ENCODE measurements around the gene TOR2A.

The TOR2A gene

DNA sequence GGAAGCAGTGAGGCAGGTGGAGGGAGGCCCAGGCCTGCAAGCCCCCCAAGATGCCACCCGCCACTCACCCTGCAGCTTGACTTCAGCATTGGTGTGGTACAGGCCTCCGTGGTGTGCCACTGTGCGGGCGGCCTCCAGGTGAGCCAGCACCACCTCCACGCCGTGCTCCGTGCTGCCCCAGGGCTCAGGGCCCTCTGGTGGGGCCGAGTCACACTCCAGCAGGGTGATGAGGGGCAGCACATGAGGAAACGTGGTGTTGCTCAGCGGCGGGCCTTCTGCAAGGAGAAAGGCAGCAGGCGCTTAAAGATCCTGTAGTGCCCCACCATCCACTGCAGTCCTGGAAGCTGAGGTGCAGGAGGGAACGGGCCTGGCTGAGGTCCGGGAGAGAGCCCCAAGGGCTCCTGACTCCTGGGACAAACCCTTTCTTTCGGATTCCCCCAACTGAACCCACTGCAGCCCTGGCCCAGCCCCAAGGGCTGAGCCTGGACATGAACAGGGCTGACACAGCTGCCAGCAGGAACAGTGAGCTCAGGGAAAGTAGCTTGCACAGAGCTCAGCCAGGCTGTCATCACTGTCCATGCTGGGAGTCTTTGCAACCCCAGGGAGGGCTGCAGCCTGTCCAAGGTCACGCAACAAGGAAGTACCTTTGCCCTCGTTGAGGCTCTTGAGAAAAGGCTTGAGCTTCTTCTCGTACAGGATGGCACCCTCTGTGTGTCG, 4.7 kb upstream of the TOR2A start:
- Mint-ChIP-seq H3K9me3 (no peaks in the 10 kb centered on the region), H3K27ac (no peak overlapping the region), H3K4me1 (ENCODE audit: low read depth) (peaks cover 7% of the 10 kb centered on the region), H3K4me3 (no peak overlapping the region), H3K36me3 (ENCODE audit: low read depth) (peaks cover 16% of the 10 kb centered on the region), H3K27me3 (no peaks in the 10 kb centered on the region)

DNA sequence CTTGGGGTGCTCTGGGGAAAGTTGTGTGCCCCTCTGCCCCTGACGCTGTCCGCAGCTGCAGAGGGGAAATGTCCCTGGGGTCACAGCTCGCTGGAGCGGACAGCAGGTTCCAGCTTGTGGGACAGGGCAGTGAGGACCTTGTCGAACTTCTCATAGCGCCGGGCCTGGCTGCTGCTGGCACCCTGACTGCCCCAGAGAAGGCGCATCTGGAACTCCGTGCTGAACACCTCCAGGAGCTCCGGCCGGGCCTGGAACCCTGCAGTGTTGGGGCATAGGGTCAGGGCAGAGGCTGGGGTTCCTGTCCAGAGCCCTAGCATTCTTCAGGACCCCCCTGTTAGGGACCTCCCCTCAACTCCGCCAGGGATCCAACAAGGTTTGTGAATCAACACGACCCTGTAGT, 3.6 kb upstream of the TOR2A start:
- H3K4me1 Mint-ChIP-seq (ENCODE audit: low read depth) = peaks cover 16% of the 10 kb centered on the region
- H3K27ac Mint-ChIP-seq = no peak overlapping the region
- H3K9me3 Mint-ChIP-seq = no peaks in the 10 kb centered on the region
- no peak overlapping the region for H3K4me3 Mint-ChIP-seq
- peaks cover 16% of the 10 kb centered on the region for H3K36me3 Mint-ChIP-seq (ENCODE audit: low read depth)
- H3K27me3 Mint-ChIP-seq = no peaks in the 10 kb centered on the region

DNA sequence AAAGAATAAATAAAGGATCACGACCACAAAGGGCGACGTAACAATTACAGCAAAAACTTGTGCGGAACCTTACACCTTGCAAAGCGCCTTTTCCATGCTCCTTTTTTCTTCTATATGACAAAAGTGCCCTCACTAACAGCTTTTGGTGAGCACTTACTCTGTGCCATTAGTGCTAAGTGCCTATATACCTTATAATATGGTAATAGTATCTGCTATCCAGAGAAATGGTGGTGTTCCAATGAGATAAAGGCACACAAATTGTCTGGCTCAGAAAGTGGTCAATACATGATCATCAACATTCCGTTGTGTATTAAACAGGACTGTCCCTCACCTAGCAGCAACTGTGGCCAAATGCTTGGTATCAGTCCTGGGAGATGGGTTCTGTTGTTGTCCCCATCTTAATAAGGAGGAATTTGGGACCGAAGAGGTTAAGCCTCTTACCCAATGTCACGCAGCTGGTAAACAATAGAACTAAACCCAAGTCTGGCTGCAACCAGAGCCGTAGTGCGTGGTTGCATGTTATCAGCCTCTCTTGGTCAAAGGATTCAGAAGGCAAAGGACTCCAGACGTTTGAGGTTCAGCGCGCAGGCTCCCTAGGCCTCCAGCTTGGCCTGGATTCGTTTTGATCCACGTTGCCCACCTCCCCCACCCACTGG, 564 bp upstream of the TOR2A start:
- Mint-ChIP-seq H3K27me3 (no peaks in the 10 kb centered on the region), H3K4me1 (ENCODE audit: low read depth) (peaks cover 17% of the 10 kb centered on the region), H3K27ac (peak overlapping the region; percentile 73), H3K4me3 (peak overlapping the region; percentile 80), H3K36me3 (ENCODE audit: low read depth) (peaks cover 12% of the 10 kb centered on the region), H3K9me3 (no peaks in the 10 kb centered on the region)

DNA sequence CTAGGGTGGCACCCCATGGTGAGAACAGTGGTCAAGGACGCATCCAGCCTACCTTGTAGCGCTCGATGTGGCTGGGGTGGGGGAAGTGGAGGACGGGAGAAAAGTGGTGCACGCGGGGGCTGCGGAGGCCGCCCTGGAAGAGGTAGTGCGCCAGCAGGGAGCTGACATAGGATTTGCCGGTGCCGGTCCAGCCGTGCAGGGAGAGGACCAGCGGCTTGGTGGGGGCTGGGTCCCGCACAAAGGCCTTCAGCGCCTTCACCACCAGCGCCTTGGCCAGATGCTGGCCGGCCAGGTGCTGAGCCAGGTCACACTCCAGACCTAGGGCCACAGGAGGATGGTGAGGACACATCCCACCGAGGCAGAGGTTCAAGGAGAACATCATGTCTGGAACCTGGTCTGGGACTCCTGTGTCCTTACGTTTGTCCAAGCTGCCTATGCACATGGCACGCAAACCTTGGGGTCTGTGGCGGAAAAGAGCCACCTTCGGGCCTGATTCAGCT, 797 bp downstream of the TOR2A start:
- Mint-ChIP-seq H3K27ac (peak overlapping the region; percentile 72), H3K4me1 (ENCODE audit: low read depth) (peaks cover 17% of the 10 kb centered on the region), H3K4me3 (peak overlapping the region; percentile 80), H3K9me3 (no peaks in the 10 kb centered on the region), H3K27me3 (no peaks in the 10 kb centered on the region), H3K36me3 (ENCODE audit: low read depth) (peaks cover 12% of the 10 kb centered on the region)

DNA sequence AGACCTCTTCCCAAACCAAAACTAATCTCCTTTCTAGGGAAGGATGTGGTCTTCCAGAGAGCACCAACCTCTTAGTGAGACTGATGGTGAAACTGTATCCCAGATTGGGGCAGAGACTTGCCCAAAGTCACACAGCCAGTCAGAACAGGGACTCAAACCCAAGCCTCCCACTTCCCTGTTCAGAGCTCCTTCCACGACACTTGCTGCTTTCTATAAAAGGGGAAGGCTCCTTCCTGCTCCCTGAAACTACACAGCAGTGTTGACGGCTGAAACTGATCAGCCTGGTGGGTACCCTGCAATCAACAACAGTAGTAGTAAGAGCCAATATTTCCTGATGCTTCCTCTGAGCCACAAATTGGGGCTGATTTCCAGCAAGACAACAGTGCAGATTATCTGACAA, 1.5 kb downstream of the TOR2A start:
- H3K4me1 Mint-ChIP-seq (ENCODE audit: low read depth) = peaks cover 17% of the 10 kb centered on the region
- H3K4me3 Mint-ChIP-seq = peak overlapping the region; percentile 80
- no peaks in the 10 kb centered on the region for H3K27me3 Mint-ChIP-seq
- no peaks in the 10 kb centered on the region for H3K9me3 Mint-ChIP-seq
- peak overlapping the region; percentile 72 for H3K27ac Mint-ChIP-seq
- H3K36me3 Mint-ChIP-seq (ENCODE audit: low read depth) = peaks cover 12% of the 10 kb centered on the region

DNA sequence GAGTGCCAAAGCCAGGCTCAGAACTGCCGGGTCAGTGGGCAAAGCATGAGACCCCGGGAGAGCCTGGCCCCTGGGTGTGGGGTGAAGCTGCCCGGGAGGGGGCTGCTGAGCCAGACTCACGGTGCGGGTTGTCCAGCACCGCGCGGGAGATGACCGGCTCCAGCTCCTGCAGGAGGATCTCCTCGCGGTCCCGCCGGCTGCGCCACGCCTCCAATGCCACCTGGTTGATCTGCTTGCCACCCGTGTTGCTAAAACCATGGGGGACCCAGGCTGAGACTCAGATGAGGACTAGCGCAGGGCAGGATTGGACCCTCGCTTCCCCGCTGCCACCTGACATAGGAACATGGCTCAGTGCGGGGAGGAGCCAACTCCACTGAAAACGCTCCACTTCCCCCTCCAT, 2.6 kb downstream of the TOR2A start:
- H3K27ac Mint-ChIP-seq = no peak overlapping the region
- no peaks in the 10 kb centered on the region for H3K27me3 Mint-ChIP-seq
- H3K4me1 Mint-ChIP-seq (ENCODE audit: low read depth) = peaks cover 17% of the 10 kb centered on the region
- H3K4me3 Mint-ChIP-seq = no peak overlapping the region
- peaks cover 5% of the 10 kb centered on the region for H3K36me3 Mint-ChIP-seq (ENCODE audit: low read depth)
- H3K9me3 Mint-ChIP-seq = no peaks in the 10 kb centered on the region

DNA sequence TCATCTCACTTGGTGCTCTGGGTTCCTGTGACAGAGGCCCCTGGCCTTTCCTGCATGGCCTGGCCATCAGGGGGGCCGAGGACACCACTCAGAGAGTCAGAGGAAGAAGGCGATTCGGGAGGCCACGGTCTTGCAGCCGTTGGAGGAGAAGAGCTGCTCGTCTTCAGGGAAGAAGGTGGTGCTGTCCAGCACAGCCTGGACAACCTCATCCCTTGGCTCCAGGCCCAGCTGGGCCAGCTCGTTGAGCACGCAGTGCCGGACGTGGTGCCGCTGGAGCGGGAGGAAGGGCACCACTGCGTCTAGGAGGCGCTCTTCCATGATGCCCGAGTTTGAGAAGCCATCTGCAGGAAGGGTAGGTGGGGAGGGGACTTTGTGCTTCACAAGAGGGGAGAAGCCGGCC, 3.2 kb downstream of the TOR2A start:
- Mint-ChIP-seq H3K27me3 (no peaks in the 10 kb centered on the region), H3K36me3 (ENCODE audit: low read depth) (peaks cover 5% of the 10 kb centered on the region), H3K27ac (no peak overlapping the region), H3K4me1 (ENCODE audit: low read depth) (peaks cover 17% of the 10 kb centered on the region), H3K9me3 (no peaks in the 10 kb centered on the region), H3K4me3 (no peak overlapping the region)

DNA sequence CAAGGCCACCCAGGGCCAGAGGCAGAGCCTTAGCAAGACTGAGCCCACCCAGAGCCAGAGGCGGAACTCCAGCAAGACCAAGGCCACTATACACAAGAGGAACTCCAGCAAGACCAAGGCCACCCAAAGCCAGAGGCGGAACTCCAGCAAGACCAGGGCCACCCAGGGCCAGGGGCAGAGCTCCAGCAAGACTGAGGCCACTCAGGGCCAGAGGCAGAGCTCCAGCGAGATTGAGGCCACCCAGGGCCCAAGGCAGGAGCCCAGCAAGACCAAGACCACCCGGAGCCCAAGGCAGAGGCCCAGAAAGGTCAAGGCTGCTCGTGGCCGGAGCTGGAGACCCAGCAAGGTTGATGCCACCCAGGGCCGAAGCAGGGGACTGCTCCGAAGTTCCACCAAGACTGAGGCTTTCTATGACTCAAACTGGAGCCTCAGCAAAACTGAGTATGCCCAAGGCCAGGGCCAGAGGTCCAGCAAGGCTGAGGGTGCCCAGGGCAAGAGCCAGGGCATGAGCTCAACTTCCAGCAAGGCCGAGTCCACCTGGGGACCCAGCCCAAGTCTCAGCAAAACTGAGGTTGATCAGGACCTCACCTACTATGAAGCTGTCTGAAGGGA, 4.2 kb downstream of the TOR2A start:
- Mint-ChIP-seq H3K27me3 (no peaks in the 10 kb centered on the region), H3K27ac (no peak overlapping the region), H3K4me3 (no peak overlapping the region), H3K36me3 (ENCODE audit: low read depth) (peaks cover 5% of the 10 kb centered on the region), H3K9me3 (no peaks in the 10 kb centered on the region), H3K4me1 (ENCODE audit: low read depth) (peaks cover 17% of the 10 kb centered on the region)

DNA sequence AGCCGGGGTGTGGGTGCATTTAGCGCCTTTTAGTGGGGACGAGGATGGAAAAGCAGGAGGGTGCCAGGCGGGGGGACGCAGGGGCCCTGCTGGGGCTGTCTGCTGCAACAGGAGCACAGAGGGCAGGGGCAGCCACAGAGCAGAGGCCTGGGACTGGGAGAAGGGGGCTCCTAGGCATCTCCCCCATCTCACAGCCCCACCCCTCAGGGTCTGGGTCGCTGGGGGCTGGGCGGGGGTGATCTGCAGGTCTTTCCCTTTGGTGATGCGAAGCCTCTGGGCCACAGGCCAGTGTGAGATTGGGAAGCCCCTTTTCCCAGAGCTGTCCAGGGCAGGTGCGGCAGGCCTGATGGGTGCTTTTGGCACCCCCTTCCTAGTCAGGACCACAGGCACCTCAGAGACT, 4.8 kb downstream of the TOR2A start:
- H3K27me3 Mint-ChIP-seq = no peaks in the 10 kb centered on the region
- H3K9me3 Mint-ChIP-seq = no peaks in the 10 kb centered on the region
- H3K4me1 Mint-ChIP-seq (ENCODE audit: low read depth) = peaks cover 12% of the 10 kb centered on the region
- H3K4me3 Mint-ChIP-seq = no peak overlapping the region
- H3K27ac Mint-ChIP-seq = no peak overlapping the region
- H3K36me3 Mint-ChIP-seq (ENCODE audit: low read depth) = peaks cover 5% of the 10 kb centered on the region

DNA sequence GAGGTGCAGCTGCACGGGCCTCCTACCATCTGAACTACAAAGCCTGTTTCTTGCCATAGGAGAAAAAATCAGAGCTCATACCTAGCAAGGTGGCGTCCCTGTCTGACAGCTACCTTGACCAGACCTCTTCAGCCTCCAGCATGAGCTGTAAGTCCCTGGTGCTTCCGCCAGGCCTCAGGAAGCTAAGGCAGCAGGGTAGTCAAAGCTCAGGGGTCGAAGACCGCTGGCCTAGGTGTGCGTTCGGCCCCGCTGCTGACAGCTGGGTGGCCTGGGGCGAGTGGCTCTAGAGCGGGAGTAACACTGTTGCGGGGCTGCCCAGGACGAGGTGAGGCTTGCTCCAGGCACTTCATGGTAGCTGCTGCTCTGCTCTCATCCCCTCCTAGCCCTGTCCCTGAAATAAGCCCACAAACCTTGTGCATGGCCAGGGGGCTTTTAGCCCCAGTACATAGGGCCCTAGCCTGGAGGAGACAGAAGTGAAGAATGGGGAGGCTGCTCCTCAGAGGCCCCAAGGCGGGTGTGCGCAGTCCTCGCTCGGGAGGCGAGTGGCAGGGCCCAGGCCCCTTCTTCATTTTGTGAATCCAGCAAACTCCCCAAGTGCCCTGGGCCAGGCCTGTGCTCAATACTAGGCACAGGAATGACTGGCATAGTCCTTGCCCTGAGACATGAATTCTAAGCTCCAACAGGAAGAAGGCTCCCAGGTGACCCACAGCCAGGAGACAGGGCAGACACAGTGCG, 5.4 kb downstream of the TOR2A start:
- Mint-ChIP-seq H3K27me3 (no peaks in the 10 kb centered on the region), H3K9me3 (no peaks in the 10 kb centered on the region), H3K4me3 (no peak overlapping the region), H3K27ac (no peak overlapping the region), H3K4me1 (ENCODE audit: low read depth) (peaks cover 11% of the 10 kb centered on the region), H3K36me3 (ENCODE audit: low read depth) (peaks cover 5% of the 10 kb centered on the region)

DNA sequence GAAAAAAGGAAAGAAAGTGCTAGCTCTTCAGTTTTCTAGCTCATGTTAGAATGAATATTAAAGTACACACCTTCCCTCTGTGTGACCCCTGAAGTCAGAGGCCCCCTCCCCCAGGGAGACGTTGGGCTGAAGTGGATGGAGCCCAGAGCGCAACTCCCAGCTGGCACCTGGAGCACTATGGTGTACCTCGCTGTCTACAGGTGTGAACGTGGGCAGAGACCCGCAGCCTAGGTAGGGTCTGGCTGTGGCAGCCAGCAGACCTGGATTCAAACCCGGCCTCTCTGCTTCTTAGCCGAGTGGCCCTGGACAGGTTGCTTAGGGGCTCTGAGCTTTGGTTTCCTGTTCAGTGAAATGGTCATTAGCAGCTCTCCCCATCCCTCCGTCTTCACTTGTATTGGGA, 6.3 kb downstream of the TOR2A start:
- H3K4me3 Mint-ChIP-seq = no peak overlapping the region
- peaks cover 5% of the 10 kb centered on the region for H3K36me3 Mint-ChIP-seq (ENCODE audit: low read depth)
- no peaks in the 10 kb centered on the region for H3K9me3 Mint-ChIP-seq
- H3K4me1 Mint-ChIP-seq (ENCODE audit: low read depth) = peaks cover 3% of the 10 kb centered on the region
- H3K27ac Mint-ChIP-seq = no peak overlapping the region
- no peaks in the 10 kb centered on the region for H3K27me3 Mint-ChIP-seq

DNA sequence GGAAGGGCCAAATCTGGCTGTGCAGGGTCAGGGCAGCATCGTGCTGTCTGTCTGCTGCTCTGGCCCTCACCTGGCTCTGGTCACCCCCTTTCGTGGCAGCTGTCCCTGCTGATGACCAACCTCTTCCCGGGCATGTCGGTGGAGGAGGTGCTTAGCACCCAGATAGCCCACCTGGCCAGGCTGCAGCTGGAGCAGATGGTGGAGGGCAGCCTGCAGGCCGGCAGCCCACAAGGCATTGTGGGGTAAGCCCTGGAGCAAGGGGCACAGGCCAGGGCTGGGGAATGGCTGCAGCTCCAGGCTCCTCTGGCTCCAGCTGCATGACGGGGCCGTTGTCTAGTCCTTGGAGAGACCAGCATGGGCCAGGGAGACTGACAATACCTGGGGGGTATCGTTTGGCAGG, 8.2 kb downstream of the TOR2A start:
- Mint-ChIP-seq H3K36me3 (ENCODE audit: low read depth) (peaks cover 2% of the 10 kb centered on the region), H3K4me1 (ENCODE audit: low read depth) (no peaks in the 10 kb centered on the region), H3K4me3 (no peak overlapping the region), H3K27me3 (no peaks in the 10 kb centered on the region), H3K9me3 (no peaks in the 10 kb centered on the region), H3K27ac (no peak overlapping the region)

DNA sequence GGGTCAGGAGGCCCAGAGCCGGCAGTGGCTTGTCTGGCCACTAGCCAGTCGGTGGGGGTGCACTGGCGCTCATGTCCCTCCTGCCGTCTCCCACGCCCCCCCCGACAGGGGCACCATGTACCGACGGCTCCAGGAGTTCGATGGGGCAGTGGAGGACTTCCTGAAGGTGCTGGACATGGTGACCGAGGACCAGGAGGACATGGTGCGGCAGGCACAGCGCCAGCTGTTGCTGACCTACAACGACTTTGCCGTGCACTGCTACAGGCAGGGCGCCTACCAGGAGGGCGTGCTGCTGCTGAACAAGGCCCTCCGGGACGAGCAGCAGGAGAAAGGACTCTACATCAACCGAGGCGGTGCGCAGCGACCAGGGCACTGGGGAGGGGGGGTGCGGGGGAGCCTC, 11.1 kb downstream of the TOR2A start:
- H3K4me3 Mint-ChIP-seq = no peak overlapping the region
- peaks cover 21% of the 10 kb centered on the region for H3K4me1 Mint-ChIP-seq (ENCODE audit: low read depth)
- no peaks in the 10 kb centered on the region for H3K27me3 Mint-ChIP-seq
- no peak overlapping the region for H3K27ac Mint-ChIP-seq
- H3K36me3 Mint-ChIP-seq (ENCODE audit: low read depth) = no peaks in the 10 kb centered on the region
- H3K9me3 Mint-ChIP-seq = no peaks in the 10 kb centered on the region

DNA sequence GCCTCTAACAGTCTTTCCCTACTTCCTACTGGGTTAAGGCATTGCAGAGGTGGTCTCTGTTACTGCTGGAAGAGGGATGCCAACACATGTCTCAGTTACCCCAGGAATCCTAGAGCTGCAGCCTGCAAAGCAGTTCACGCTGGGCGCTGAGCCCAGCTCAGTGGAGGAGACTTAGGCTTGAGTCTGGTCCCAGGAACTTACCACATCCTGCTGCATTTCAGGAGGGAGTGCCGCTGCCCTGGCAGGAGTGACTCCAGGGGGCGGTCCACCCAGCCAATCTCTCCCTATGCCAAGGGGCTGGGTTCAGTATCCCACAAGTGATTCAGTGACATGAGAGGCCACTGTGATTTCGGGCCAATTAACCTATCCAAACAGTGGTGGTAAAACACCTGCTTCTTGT, 11.7 kb downstream of the TOR2A start:
- no peaks in the 10 kb centered on the region for H3K36me3 Mint-ChIP-seq (ENCODE audit: low read depth)
- H3K4me3 Mint-ChIP-seq = no peak overlapping the region
- no peaks in the 10 kb centered on the region for H3K27me3 Mint-ChIP-seq
- peaks cover 21% of the 10 kb centered on the region for H3K4me1 Mint-ChIP-seq (ENCODE audit: low read depth)
- H3K27ac Mint-ChIP-seq = no peak overlapping the region
- no peaks in the 10 kb centered on the region for H3K9me3 Mint-ChIP-seq

DNA sequence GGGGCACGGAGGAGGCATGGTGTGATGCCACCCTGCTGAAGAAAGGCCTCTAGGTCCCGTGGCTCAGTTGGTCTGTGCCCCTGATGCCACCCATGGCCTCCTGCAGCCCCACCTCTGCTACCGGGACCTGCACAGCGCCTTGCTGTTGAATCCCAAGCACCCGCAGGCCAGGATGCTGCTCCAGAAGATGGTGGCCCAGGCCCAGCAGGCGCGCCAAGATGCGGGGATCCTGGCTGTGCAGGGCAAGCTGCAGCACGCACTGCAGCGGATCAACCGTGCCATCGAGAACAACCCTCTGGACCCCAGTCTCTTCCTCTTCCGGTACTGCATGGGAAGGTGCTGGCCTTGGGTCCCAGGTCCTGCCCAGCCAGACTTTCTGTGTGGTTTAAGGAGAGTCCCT, 12.1 kb downstream of the TOR2A start:
- Mint-ChIP-seq H3K27me3 (no peaks in the 10 kb centered on the region), H3K36me3 (ENCODE audit: low read depth) (no peaks in the 10 kb centered on the region), H3K4me3 (no peak overlapping the region), H3K27ac (no peak overlapping the region), H3K9me3 (no peaks in the 10 kb centered on the region), H3K4me1 (ENCODE audit: low read depth) (peaks cover 21% of the 10 kb centered on the region)
